ENCODE data around the gene ACACB.

The ACACB gene

DNA sequence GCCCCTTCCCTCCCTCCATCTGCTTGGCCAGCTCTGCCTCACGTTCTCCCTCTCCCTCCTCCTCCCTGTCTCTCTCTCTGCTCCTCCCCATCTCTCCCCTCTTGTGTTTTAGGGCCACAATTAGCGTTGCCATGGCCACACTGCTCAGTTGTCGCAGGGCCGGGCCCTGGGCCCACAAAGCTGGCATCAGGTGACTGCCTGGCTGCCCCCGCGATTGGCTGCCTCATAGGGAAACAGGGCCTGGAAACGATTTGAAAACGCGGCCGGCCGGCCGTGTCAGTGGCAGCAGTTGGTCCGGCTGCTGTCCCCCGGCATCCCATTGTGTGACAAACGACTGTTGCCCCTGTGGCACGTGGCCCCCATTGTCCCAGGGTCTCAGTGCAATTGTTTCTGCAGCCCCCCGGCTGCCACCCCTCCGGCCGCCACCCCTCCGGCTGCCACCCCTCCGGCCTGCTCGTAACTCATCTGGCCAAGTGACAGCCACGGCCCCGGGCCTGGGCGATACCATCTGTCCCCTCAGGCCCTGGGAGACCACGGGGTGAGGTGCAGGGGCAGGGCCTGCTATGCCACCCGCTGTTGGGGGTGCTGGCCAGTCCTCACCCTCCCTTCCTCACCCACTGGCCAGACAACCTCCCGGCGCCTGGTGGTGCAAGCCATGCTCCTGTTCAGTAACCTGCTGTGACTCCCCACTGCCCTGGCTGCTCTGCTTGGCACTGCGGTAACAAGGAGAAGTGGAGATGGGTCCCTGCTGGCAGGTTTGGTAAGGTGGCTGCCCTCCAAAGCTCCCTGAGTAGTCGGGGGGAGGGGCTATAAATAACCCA is 175.3 kb downstream of the ACACB start:
- no peaks in the 10 kb centered on the region for H3K36me3 ChIP-seq (ENCODE audit: control insufficient read depth, insufficient read depth, low read length)
- 16 to 17% methylated on average over 31 of the region's 31 CpGs for WGBS, 2 experiments
- H3K4me1 ChIP-seq (ENCODE audit: control insufficient read depth, insufficient read depth, low read length): peaks cover 17% of the 10 kb centered on the region
- no peaks in the 10 kb centered on the region for H3K9me3 ChIP-seq (ENCODE audit: control insufficient read depth, low read length)
- H3K27me3 ChIP-seq (ENCODE audit: control insufficient read depth, insufficient read depth, low read length, poor library complexity, severe bottlenecking): no peaks in the 10 kb centered on the region
- H3K27ac ChIP-seq (ENCODE audit: insufficient read depth, low read depth, low read length, poor library complexity, severe bottlenecking): peak overlapping the region; percentile 73
- peak overlapping the region; percentile 3 for H3K4me3 ChIP-seq (ENCODE audit: insufficient read depth, low read depth, low read length)

DNA sequence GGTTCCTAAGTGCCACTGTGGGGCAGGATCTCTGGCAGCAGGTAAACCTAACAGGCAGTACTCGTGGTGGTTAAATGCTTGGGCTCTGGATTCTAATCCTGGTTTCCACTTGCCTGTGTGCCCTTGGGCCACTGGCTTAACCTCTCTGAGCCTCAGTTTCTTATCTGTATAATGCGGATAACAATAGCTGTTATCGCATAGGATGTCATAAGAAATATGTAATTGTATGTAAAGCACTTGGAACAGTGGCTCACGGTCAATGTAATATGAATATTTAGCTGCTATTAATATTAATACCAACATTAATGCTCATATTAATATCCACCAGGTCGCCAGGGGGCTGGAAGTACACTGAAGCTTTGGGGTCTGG is 175.9 kb downstream of the ACACB start:
- Histone ChIP-seq H3K27ac (ENCODE audit: insufficient read depth, low read depth, low read length, poor library complexity, severe bottlenecking) (no peak overlapping the region), H3K36me3 (ENCODE audit: control insufficient read depth, insufficient read depth, low read length) (no peaks in the 10 kb centered on the region)
- WGBS, 2 experiments: 90 to 93% methylated on average over 4 of the region's 5 CpGs

DNA sequence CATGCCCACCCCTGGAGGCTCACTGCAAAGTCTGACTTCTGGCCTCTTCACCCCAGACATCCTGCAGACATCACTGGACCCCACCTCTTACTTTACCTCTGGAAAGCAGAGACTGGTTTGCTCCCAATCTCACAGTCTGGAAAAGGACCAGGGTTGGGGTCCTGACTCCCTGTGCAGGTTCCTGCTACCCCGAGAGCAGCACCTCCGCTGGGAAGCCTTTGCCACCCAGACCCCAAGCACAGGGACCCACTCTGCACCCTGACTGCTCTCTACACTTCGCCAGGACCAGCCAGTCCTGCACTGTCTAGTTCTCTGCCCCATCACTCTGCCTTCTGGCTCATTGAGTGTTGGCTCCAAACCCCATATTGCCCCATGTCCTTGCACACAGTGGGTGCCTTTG is 176.7 kb downstream of the ACACB start:
- WGBS, 2 experiments: 86 to 88% methylated on average over 3 of the region's 3 CpGs
- peaks cover 17% of the 10 kb centered on the region for H3K4me1 ChIP-seq (ENCODE audit: control insufficient read depth, insufficient read depth, low read length)
- no peaks in the 10 kb centered on the region for H3K9me3 ChIP-seq (ENCODE audit: control insufficient read depth, low read length)
- no peak overlapping the region for H3K27ac ChIP-seq (ENCODE audit: insufficient read depth, low read depth, low read length, poor library complexity, severe bottlenecking)
- H3K27me3 ChIP-seq (ENCODE audit: control insufficient read depth, insufficient read depth, low read length, poor library complexity, severe bottlenecking): no peaks in the 10 kb centered on the region
- H3K36me3 ChIP-seq (ENCODE audit: control insufficient read depth, insufficient read depth, low read length): no peaks in the 10 kb centered on the region
- H3K4me3 ChIP-seq (ENCODE audit: insufficient read depth, low read depth, low read length): no peak overlapping the region

More for the DNA sequence above, 175.9 kb downstream of the ACACB start:
- H3K27me3 ChIP-seq (ENCODE audit: control insufficient read depth, insufficient read depth, low read length, poor library complexity, severe bottlenecking): no peaks in the 10 kb centered on the region
- H3K4me3 ChIP-seq (ENCODE audit: insufficient read depth, low read depth, low read length): no peak overlapping the region
- H3K4me1 ChIP-seq (ENCODE audit: control insufficient read depth, insufficient read depth, low read length): peaks cover 17% of the 10 kb centered on the region
- no peaks in the 10 kb centered on the region for H3K9me3 ChIP-seq (ENCODE audit: control insufficient read depth, low read length)

DNA sequence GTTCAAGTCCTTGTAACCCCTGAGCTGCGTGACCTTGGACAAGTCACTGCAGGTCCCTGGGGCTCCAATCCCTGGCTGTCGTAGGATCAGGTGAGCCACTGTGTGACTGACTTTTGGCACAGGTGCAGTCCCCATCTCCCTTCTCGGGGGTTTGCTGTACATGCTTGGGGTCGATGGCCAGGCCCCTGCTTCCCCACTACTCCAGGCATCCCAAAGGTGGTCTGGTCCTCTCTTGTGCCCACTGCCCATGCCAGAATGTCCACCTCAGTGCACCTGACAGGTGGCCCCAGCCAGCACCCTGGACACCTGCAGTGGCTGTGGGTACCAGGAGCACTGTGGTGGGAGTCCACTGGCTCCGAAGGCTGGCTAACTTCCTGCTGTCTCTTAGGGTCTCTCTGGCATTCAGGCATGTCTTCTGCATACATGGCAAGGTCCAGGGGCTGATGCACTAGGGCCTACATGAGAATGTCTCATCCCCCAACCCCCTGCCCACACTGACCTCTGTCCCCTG is 178.0 kb downstream of the ACACB start:
- Histone ChIP-seq H3K27me3 (ENCODE audit: control insufficient read depth, insufficient read depth, low read length, poor library complexity, severe bottlenecking) (no peaks in the 10 kb centered on the region), H3K9me3 (ENCODE audit: control insufficient read depth, low read length) (no peaks in the 10 kb centered on the region), H3K27ac (ENCODE audit: insufficient read depth, low read depth, low read length, poor library complexity, severe bottlenecking) (no peak overlapping the region), H3K36me3 (ENCODE audit: control insufficient read depth, insufficient read depth, low read length) (no peaks in the 10 kb centered on the region), H3K4me3 (ENCODE audit: insufficient read depth, low read depth, low read length) (no peak overlapping the region), H3K4me1 (ENCODE audit: control insufficient read depth, insufficient read depth, low read length) (peaks cover 17% of the 10 kb centered on the region)
- 92 to 93% methylated on average over 5 of the region's 5 CpGs for WGBS, 2 experiments

DNA sequence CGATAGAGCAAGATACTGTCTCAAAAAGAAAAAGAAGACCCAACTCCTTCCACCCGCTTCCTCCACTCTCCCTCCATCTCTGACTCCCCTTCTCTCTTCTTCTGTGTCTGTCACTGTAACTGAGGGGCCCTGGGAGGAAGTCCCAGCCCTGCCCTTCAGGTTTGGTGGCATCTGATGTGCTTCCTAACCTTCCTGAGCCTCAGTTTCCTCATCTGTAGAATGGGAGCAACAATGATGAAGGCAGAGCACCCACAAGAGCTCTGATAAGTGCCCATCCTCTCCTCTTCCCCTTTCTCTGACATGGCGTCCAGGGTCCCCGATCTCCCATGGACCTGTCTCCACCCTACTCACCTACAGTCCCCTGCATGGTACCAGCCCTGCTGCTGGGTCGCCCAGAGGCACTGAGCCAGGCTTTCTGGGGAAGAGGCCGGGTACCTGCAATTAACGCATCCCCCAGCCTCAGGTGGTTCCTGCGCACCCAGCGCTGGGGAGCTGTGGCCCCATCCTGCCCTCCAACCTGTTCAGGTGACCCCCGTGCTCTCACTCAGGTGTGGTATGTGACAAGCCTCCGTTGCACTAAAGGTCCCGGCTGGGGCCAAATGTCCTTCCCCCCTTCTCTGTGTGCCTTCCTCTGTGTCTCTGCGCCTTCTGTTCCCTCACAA is 179.5 kb downstream of the ACACB start:
- Histone ChIP-seq H3K36me3 (ENCODE audit: control insufficient read depth, insufficient read depth, low read length) (no peaks in the 10 kb centered on the region), H3K27ac (ENCODE audit: insufficient read depth, low read depth, low read length, poor library complexity, severe bottlenecking) (no peak overlapping the region), H3K27me3 (ENCODE audit: control insufficient read depth, insufficient read depth, low read length, poor library complexity, severe bottlenecking) (no peaks in the 10 kb centered on the region), H3K4me1 (ENCODE audit: control insufficient read depth, insufficient read depth, low read length) (peaks cover 13% of the 10 kb centered on the region), H3K9me3 (ENCODE audit: control insufficient read depth, low read length) (no peaks in the 10 kb centered on the region), H3K4me3 (ENCODE audit: insufficient read depth, low read depth, low read length) (no peak overlapping the region)
- 91% methylated on average over 13 of the region's 13 CpGs for WGBS, 2 experiments

DNA sequence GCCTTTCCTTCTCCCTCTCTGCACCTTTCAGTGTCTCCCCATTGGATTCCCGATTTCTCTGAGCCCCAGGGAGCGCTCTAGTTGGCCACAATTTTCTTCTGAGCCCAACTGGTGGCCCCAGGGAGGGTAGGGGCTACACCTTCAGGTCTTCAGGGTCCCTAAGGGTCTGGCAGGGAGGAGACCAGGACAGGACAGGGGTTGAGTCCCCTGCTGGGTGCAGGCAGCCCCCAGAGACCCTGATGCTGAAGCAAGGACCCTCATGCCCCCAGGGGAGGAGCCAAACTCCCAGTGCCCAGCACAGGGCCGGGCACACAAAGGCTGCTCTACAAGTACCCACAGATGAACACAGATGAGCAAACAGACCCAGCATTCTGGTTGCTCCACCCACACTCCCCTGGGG is 180.0 kb downstream of the ACACB start:
- no peak overlapping the region for H3K27ac ChIP-seq (ENCODE audit: insufficient read depth, low read depth, low read length, poor library complexity, severe bottlenecking)
- WGBS, 2 experiments: 76 to 78% methylated on average over 3 of the region's 3 CpGs
- no peaks in the 10 kb centered on the region for H3K27me3 ChIP-seq (ENCODE audit: control insufficient read depth, insufficient read depth, low read length, poor library complexity, severe bottlenecking)
- H3K4me3 ChIP-seq (ENCODE audit: insufficient read depth, low read depth, low read length): no peak overlapping the region
- H3K36me3 ChIP-seq (ENCODE audit: control insufficient read depth, insufficient read depth, low read length): no peaks in the 10 kb centered on the region
- peaks cover 8% of the 10 kb centered on the region for H3K4me1 ChIP-seq (ENCODE audit: control insufficient read depth, insufficient read depth, low read length)
- no peaks in the 10 kb centered on the region for H3K9me3 ChIP-seq (ENCODE audit: control insufficient read depth, low read length)

DNA sequence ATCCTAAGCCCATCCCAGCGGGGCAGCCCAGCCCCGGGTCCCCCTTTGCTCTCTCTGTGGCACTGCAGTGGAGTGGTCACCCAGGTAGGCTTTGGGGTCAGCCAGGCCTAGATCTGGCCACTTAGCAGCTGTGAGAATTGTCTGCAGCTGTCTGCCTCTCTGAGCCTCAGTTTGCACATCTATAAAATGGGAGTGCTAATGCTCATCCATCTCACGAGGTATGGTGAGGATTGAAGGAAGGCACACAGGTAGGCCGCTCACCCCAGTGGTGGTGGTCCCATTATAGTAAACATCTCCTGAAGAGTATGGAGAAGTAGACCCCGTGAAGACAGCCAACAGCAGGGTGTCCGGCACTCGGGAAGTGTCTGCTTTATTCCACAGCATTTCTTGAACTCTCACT is 183.5 kb downstream of the ACACB start:
- peaks cover 3% of the 10 kb centered on the region for H3K4me1 ChIP-seq (ENCODE audit: control insufficient read depth, insufficient read depth, low read length)
- WGBS, 2 experiments: 88 to 96% methylated on average over 7 of the region's 7 CpGs
- no peaks in the 10 kb centered on the region for H3K36me3 ChIP-seq (ENCODE audit: control insufficient read depth, insufficient read depth, low read length)
- H3K27me3 ChIP-seq (ENCODE audit: control insufficient read depth, insufficient read depth, low read length, poor library complexity, severe bottlenecking): no peaks in the 10 kb centered on the region
- no peak overlapping the region for H3K4me3 ChIP-seq (ENCODE audit: insufficient read depth, low read depth, low read length)
- H3K27ac ChIP-seq (ENCODE audit: insufficient read depth, low read depth, low read length, poor library complexity, severe bottlenecking): no peak overlapping the region
- H3K9me3 ChIP-seq (ENCODE audit: control insufficient read depth, low read length): no peaks in the 10 kb centered on the region

DNA sequence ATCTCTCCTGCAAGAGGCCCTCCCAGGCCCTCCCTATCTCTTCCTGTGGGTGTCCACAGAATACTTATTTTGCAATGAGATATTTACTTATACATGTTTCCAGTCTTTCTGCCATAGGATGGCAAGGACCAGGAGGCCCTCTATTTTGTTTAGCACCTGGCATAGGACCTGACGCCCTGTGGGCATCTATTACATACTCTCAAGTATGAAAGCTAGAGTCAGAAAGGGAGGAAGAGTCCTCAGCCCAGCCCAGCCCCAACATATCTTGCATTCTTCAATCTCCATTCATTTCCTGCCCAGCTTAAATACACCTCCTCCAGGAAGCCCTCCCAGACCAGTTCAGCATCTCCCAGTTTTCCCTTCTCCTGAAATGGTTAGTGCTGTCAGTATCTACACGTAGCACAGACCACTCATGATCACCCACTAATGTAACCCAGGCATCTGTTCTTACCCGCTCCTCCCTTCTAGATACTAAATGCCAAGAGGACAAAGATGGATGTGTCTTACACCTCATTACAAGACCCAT is 185.3 kb downstream of the ACACB start:
- H3K36me3 ChIP-seq (ENCODE audit: control insufficient read depth, insufficient read depth, low read length): no peaks in the 10 kb centered on the region
- 77 to 85% methylated on average over 3 of the region's 3 CpGs for WGBS, 2 experiments
- no peaks in the 10 kb centered on the region for H3K9me3 ChIP-seq (ENCODE audit: control insufficient read depth, low read length)
- peaks cover 10% of the 10 kb centered on the region for H3K27me3 ChIP-seq (ENCODE audit: control insufficient read depth, insufficient read depth, low read length, poor library complexity, severe bottlenecking)
- H3K27ac ChIP-seq (ENCODE audit: insufficient read depth, low read depth, low read length, poor library complexity, severe bottlenecking): no peak overlapping the region
- H3K4me1 ChIP-seq (ENCODE audit: control insufficient read depth, insufficient read depth, low read length): peaks cover 3% of the 10 kb centered on the region
- no peak overlapping the region for H3K4me3 ChIP-seq (ENCODE audit: insufficient read depth, low read depth, low read length)

DNA sequence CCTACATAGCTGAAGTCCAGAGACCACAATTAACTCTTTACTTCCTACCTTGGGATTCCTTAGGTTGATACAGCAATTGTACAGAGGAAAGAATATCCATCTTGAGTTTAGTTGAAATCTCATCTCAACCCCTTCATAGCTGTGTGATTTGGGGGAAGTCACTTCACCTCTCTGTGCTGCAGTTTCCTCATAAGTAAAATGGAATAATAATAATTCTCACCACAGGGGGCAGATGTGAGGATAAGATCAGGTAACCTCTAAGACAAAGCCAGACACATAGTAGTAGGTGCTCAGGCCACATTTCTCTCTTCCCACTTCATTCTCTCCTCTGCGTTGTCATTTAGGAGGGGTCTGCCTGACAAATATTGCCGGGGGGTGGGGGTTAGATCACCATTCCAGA is 186.0 kb downstream of the ACACB start:
- WGBS, 2 experiments: 76 to 86% methylated on average over 2 of the region's 2 CpGs
- Histone ChIP-seq H3K36me3 (ENCODE audit: control insufficient read depth, insufficient read depth, low read length) (no peaks in the 10 kb centered on the region), H3K9me3 (ENCODE audit: control insufficient read depth, low read length) (no peaks in the 10 kb centered on the region), H3K4me3 (ENCODE audit: insufficient read depth, low read depth, low read length) (no peak overlapping the region), H3K27me3 (ENCODE audit: control insufficient read depth, insufficient read depth, low read length, poor library complexity, severe bottlenecking) (peaks cover 16% of the 10 kb centered on the region), H3K27ac (ENCODE audit: insufficient read depth, low read depth, low read length, poor library complexity, severe bottlenecking) (no peak overlapping the region), H3K4me1 (ENCODE audit: control insufficient read depth, insufficient read depth, low read length) (peaks cover 3% of the 10 kb centered on the region)

DNA sequence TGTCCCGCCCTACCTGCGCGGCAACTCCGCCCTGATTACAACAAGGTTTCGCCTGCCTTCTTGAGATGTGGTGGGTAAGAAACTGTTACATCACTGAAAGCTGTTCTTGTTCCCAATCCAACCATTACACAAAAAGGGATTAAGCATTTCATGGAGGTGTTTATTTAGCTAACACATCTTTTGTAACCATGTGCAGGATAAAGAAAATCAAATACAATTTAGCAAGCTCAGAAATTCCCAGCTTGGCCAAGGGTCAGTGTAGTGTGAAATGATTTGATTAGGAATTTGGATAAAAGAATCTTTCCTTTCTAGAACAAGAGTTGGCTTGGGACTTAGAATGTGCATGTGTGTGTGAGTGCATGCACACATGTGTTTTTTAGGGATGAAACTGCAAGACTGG is 186.4 kb downstream of the ACACB start:
- H3K9me3 ChIP-seq (ENCODE audit: control insufficient read depth, low read length): no peaks in the 10 kb centered on the region
- no peak overlapping the region for H3K27ac ChIP-seq (ENCODE audit: insufficient read depth, low read depth, low read length, poor library complexity, severe bottlenecking)
- WGBS, 2 experiments: 67 to 82% methylated on average over 4 to 5 of the region's 5 CpGs
- no peak overlapping the region for H3K4me3 ChIP-seq (ENCODE audit: insufficient read depth, low read depth, low read length)
- H3K36me3 ChIP-seq (ENCODE audit: control insufficient read depth, insufficient read depth, low read length): no peaks in the 10 kb centered on the region
- H3K27me3 ChIP-seq (ENCODE audit: control insufficient read depth, insufficient read depth, low read length, poor library complexity, severe bottlenecking): peaks cover 21% of the 10 kb centered on the region
- H3K4me1 ChIP-seq (ENCODE audit: control insufficient read depth, insufficient read depth, low read length): peaks cover 3% of the 10 kb centered on the region

All from ectodermal cell (in vitro differentiated cells).